Measurements from ENCODE around the gene HDAC11.
A peak's percentile ranks its signal among the peaks of the same experiment; 100 is the strongest.
"Not testable (repeated sequence)": the region's sequence is repeated elsewhere in the genome, so short reads cannot be mapped to it uniquely, and the experiment has no call there.

Gene HDAC11

GRCh38 chr3:13470894-13471574 is 9.1 kb upstream of the HDAC11 start:
- no peak for DNase-seq (ENCODE audit: low read depth)

DNA sequence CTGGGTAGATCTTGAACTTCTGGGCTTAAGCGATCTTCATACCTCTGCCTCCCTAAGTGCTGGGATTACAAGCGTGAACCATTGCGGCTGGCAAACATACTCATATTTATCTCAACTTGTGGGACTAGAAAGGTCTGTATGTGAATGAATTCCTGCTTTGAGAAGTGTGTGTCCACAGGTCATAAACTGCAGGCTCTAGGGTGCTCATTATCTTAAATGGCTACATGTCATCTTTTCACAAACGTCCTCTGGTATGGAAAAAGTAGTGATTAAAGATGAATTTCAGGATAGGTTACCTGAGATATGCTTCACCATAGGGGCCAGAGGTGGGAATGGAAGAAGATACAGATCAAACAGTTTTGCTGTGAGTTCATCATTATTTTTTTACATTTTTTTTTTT is 7.8 kb upstream of the HDAC11 start:
- no peak for DNase-seq (ENCODE audit: low read depth)

- no peak for DNase-seq (ENCODE audit: low read depth)
Observed at GRCh38 chr3:13473020-13473419, 7.1 kb upstream of the HDAC11 start.

- DNase-seq (ENCODE audit: low read depth), result no peak
Observed at GRCh38 chr3:13474021-13474420, 6.1 kb upstream of the HDAC11 start.

- no peak for DNase-seq (ENCODE audit: low read depth)
Observed at GRCh38 chr3:13474776-13475303, 5.3 kb upstream of the HDAC11 start.

DNA sequence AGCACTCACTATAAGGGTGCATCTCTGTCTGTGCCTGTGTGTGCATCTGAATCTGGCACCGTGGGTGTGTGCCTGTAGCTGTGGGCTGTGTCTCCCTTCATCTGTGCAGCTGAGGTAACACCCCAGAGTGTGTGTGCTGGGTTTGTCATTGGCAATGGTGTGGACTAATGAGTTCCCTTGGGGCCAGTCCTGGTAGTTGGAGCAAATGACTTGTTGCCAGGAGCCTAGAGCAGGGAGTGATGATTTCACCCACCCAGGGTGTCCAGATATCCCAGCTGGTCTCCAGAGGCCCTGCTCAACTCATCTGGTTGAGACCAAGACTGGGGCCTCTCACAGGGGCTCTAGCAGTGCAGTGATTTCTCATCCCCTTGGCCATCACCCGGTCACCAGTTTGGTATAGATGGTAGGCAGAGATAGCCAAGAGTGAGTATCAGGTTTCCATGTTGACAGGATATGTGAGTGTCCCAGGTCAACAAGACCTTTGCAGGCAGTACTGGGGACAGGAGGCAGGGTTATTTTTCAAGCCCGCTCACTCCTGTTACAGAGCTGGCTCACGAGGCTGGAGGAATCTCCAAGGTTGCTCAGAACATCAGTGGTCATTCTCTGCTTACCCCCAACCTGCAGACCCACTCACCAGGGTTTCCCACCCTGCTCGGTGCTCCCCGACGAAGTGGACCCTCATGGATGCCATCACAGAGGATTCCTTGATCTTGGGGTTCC is 4.1 kb upstream of the HDAC11 start:
- DNase-seq (ENCODE audit: low read depth), result no peak

- no peak for DNase-seq (ENCODE audit: low read depth)
Observed at GRCh38 chr3:13477943-13478342, 2.2 kb upstream of the HDAC11 start.

DNA sequence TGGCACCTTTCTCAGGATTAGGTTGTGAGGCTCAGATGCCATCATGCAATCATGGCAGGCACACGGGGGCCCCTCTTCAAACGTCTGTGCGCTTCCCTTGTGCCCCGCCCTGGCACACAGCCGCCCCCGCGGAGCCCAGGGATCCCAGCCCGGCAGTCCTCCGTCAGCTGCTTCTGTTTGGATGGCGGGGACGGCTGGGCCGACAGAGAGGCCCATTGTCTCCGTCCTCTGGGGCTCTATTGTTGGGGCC is 849 bp upstream of the HDAC11 start:
- peak; percentile 18 for DNase-seq (ENCODE audit: low read depth)

DNA sequence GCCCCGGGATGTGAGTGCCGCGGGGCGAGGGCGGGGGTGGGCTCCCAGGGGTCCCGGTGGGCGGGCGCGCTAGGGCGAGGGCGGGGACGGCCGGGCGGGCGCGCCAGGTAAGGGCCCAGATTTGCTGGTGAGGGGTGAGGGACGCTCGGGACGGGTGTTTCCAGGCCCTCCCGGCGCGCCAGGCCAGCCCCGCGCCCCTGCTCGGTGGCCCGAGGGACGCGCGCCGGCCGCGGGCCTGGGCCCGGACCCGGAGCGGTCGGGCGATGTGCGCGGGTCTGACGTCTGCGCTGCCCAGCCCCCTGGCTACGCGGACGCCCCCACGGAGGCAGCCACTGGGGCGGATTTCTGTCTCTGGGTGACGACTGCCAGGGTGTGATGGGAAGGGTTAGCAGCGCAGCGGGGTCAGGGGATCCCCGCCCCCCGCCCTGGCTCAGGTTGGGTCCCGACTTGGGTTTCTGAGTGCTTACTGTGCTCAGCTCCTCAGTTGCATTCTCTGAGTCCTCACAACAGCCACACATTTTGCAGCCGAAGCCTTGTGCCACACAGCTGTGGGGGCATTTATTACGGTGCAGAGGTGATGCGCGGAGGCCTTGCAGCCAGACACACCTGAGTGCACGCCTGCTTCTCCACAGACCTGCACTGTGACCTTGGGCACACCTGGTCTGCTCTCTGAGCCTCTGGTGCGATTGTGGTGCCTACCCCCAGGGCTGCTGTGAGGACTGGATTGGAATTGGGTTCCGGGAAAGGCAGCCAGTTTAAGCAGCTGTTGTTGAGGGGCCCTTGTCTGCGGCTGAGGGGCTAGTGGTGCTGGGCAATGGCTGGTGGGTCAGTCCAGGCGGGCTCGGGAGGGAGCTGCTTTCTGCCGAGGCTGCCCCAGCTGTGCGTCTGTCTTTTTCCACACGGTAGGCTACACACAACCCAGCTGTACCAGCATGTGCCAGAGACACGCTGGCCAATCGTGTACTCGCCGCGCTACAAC is 523 bp downstream of the HDAC11 start:
- DNase-seq (ENCODE audit: low read depth), result no peak

GRCh38 chr3:13482106-13482690 is 2.1 kb downstream of the HDAC11 start:
- no peak for DNase-seq (ENCODE audit: low read depth)

DNA sequence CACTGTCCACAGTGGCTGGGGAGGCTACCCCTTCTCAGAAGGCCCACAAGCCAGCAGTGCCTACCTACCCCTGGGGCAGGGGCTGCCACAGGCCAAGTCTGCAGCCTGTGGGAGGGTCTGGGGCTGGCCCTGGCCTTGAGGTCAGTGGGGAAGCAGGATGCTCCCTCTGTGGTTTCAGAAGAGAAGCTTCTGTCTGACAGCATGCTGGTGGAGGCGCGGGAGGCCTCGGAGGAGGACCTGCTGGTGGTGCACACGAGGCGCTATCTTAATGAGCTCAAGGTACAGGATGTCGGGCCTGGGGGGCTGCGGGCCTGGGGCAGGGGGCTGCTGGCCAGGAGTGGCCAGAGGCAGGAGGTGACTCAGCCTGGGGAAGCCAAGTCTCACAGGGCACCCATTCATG is 3.2 kb downstream of the HDAC11 start:
- DNase-seq (ENCODE audit: low read depth), result no peak

GRCh38 chr3:13483988-13484695 is 4.0 kb downstream of the HDAC11 start:
- no peak for DNase-seq (ENCODE audit: low read depth)

DNA sequence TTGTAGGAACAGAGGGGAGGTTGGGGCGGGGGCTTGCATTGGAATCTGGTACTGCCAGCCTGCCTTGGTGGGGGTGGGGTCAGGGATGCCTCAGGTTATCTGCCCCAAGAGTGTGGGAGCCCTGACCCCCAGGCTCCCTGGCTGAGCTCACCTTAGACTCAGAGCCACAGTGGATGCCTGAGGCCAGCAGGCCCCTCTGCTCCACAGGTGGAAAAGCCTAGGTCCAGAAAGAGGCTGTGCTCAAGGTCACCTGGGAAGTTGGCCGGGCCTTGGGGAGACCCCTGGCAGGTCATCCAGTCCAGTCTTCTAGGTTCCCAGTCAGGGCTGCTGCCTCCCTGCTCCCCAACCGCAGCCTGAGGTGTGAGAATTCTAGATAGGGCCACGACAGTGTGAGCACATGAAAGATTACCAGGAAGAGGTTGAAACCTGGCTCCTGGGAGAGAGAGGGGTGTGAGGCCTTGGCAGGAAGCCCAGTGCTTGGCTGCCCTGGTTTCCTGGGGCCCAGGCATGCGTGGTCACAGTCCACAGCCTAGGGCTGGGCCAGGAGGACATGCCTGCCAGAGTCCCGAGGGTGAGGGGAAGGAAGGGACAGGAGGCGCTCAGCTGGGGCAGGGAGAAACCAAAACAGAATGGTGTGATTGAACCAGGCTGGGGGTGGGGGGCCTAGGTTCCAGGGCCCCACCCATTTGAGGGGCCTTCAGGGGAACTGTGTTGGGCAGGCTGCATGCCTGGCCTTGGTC is 4.9 kb downstream of the HDAC11 start:
- peak; percentile 42 for DNase-seq (ENCODE audit: low read depth)

- DNase-seq (ENCODE audit: low read depth), result not testable (repeated sequence)
Observed at GRCh38 chr3:13485630-13486562, 5.8 kb downstream of the HDAC11 start.

DNA sequence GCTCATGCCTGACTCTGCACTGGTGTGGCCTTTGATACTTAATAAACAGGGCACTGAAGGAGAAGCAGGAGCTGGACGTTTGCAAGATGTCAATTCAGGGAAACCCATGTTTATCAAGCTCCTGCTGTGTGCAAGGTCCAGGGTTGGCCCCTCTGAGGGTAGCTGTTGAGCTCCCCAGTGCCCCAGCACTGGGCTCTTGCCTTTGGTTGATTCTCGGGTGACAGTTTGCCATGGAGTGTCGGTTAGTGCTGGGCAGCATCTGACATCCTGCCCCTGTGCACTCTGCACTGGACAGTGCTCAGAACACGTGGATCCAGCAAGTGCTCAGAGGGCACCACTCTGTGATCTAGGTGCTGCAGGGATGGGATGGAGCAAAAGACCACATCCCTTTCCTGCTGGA is 7.3 kb downstream of the HDAC11 start:
- DNase-seq (ENCODE audit: low read depth), result no peak

DNA sequence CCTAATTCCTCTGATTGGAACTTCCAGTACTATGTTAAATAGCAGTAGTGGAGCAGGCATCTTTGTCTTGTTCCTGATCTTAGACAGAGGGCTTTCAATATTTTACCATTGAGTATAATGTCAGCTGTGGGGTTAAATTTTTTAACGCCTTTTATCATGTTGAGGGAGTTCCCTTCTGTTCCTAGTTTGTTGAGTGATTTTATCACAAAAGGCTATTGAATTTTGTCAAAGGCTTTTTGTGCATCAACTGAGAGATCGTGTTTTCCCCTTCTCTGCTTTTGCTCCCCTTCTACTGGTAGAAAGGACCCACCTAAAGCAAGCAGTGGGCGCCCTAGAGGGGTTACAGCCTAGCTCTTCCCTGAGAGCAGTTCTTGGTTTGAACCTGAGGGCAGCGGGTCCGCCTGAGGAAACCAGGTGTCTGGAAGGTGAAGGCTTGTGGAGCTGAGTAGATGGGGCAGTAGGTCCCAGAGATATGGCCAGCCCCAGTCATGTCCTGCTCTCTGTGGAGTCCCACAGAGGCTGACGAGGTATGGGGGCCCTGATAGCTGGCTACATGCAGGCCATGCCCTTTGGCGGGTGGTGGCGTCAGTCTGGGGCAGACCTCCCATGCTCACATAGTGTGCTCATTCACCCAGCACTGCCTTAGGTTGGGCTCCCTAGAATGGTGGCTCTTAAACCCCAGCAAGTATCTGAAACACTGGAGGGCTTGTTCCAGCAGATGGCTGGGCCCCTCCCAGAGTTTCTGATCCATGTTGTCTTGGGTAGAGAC is 11.3 kb downstream of the HDAC11 start:
- DNase-seq (ENCODE audit: low read depth), result no peak

GRCh38 chr3:13492048-13492447 is 11.9 kb downstream of the HDAC11 start:
- no peak for DNase-seq (ENCODE audit: low read depth)

- DNase-seq (ENCODE audit: low read depth), result no peak
Observed at GRCh38 chr3:13492976-13493866, 13.1 kb downstream of the HDAC11 start.

All from ELR (cell line).